A673 (cell line): ENCODE results near the gene CCDC12.

ENCODE experiments used
- EZH2 ChIP-seq: fragments of 200-600 bp; sonication (generic); IDR thresholded peaks from 2 replicates; pipeline ENCODE4 v1.6.1; 2017; ENCODE audit warnings: borderline replicate concordance, low read depth, mild to moderate bottlenecking, mixed read lengths, antibody characterized with exemption, low read length; ENCODE audit not compliant: poor library complexity, severe bottlenecking
- TF ChIP-seq, protein P1 (sequence below): fragments of 300-800, 200-600 bp; sonication (generic); conservative IDR thresholded peaks from 2 replicates; pipeline ENCODE4 v1.5.1; 2017; ENCODE audit warnings: low read depth, mild to moderate bottlenecking, antibody characterized with exemption, low read length, moderate library complexity, mixed read lengths

- TF ChIP-seq, protein P1, sequence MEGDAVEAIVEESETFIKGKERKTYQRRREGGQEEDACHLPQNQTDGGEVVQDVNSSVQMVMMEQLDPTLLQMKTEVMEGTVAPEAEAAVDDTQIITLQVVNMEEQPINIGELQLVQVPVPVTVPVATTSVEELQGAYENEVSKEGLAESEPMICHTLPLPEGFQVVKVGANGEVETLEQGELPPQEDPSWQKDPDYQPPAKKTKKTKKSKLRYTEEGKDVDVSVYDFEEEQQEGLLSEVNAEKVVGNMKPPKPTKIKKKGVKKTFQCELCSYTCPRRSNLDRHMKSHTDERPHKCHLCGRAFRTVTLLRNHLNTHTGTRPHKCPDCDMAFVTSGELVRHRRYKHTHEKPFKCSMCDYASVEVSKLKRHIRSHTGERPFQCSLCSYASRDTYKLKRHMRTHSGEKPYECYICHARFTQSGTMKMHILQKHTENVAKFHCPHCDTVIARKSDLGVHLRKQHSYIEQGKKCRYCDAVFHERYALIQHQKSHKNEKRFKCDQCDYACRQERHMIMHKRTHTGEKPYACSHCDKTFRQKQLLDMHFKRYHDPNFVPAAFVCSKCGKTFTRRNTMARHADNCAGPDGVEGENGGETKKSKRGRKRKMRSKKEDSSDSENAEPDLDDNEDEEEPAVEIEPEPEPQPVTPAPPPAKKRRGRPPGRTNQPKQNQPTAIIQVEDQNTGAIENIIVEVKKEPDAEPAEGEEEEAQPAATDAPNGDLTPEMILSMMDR: no peak
- TF ChIP-seq EZH2: no peak
Observed at GRCh38 chr3:46899151-46900006, 77.2 kb downstream of the CCDC12 start.
